ENCODE measurements around the gene P2RX7.

The P2RX7 gene

GRCh38 chr12:121181181-121181580 is 48.5 kb downstream of the P2RX7 start:
- TF ChIP-seq CTCF (conservative IDR thresholded peaks at IDR 0.05) = no peak
- no peak overlapping the region for H3K27ac ChIP-seq

- no peak overlapping the region for H3K27ac ChIP-seq
These were observed 49.7 kb downstream of the P2RX7 start for GRCh38 chr12:121182222-121182893.

GRCh38 chr12:121184425-121184824 is 51.7 kb downstream of the P2RX7 start:
- H3K27ac ChIP-seq = no peak overlapping the region

More at GRCh38 chr12:121182222-121182893, 49.7 kb downstream of the P2RX7 start:
- TF ChIP-seq CTCF (conservative IDR thresholded peaks at IDR 0.05) = no peak

GRCh38 chr12:121184984-121185889 is 52.6 kb downstream of the P2RX7 start:
- H3K27ac ChIP-seq = no peak overlapping the region
- TF ChIP-seq CTCF (conservative IDR thresholded peaks at IDR 0.05) = no peak

More at GRCh38 chr12:121184425-121184824, 51.7 kb downstream of the P2RX7 start:
- no peak for TF ChIP-seq CTCF (conservative IDR thresholded peaks at IDR 0.05)

GRCh38 chr12:121186826-121187225 is 54.1 kb downstream of the P2RX7 start:
- H3K27ac ChIP-seq = no peak overlapping the region

GRCh38 chr12:121187501-121187900 is 54.8 kb downstream of the P2RX7 start:
- no peak overlapping the region for H3K27ac ChIP-seq
- TF ChIP-seq CTCF (conservative IDR thresholded peaks at IDR 0.05) = no peak

More at GRCh38 chr12:121186826-121187225, 54.1 kb downstream of the P2RX7 start:
- TF ChIP-seq CTCF (conservative IDR thresholded peaks at IDR 0.05) = no peak

GRCh38 chr12:121188227-121188626 is 55.6 kb downstream of the P2RX7 start:
- TF ChIP-seq CTCF (conservative IDR thresholded peaks at IDR 0.05) = no peak
- no peak overlapping the region for H3K27ac ChIP-seq
